ENCODE results near the gene NAB2.

Gene NAB2

GRCh38 chr12:57096748-57097553, 8.0 kb downstream of the NAB2 start:
- peaks cover 86% of the 10 kb centered on the region for H3K4me1 Mint-ChIP-seq
- no peak for ATAC-seq
- peak overlapping the region; percentile 94 for H3K27ac Mint-ChIP-seq
- H3K9me3 Mint-ChIP-seq: no peaks in the 10 kb centered on the region
- H3K36me3 Mint-ChIP-seq: peaks cover 67% of the 10 kb centered on the region
- H3K27me3 Mint-ChIP-seq: no peaks in the 10 kb centered on the region
- H3K4me3 Mint-ChIP-seq: no peak overlapping the region

- no peak overlapping the region for H3K4me3 Mint-ChIP-seq
- no peak for ATAC-seq
- peak overlapping the region; percentile 94 for H3K27ac Mint-ChIP-seq
- H3K36me3 Mint-ChIP-seq: peaks cover 66% of the 10 kb centered on the region
- no peaks in the 10 kb centered on the region for H3K27me3 Mint-ChIP-seq
- peaks cover 84% of the 10 kb centered on the region for H3K4me1 Mint-ChIP-seq
- no peaks in the 10 kb centered on the region for H3K9me3 Mint-ChIP-seq
Observed at GRCh38 chr12:57097554-57097835, 8.6 kb downstream of the NAB2 start.

- H3K9me3 Mint-ChIP-seq: no peaks in the 10 kb centered on the region
- peaks cover 77% of the 10 kb centered on the region for H3K4me1 Mint-ChIP-seq
- H3K4me3 Mint-ChIP-seq: no peak overlapping the region
- peak overlapping the region; percentile 63 for H3K27ac Mint-ChIP-seq
- peaks cover 63% of the 10 kb centered on the region for H3K36me3 Mint-ChIP-seq
- H3K27me3 Mint-ChIP-seq: no peaks in the 10 kb centered on the region
- no peak for ATAC-seq
Observed at GRCh38 chr12:57098546-57098945, 9.6 kb downstream of the NAB2 start.

GRCh38 chr12:57099047-57099714, 10.3 kb downstream of the NAB2 start:
- Mint-ChIP-seq H3K4me1 (peaks cover 77% of the 10 kb centered on the region), H3K36me3 (peaks cover 66% of the 10 kb centered on the region)

GRCh38 chr12:57099766-57100165, 10.9 kb downstream of the NAB2 start:
- peak overlapping the region; percentile 63 for H3K27ac Mint-ChIP-seq
- H3K4me3 Mint-ChIP-seq: no peak overlapping the region
- ATAC-seq: no peak
- no peaks in the 10 kb centered on the region for H3K27me3 Mint-ChIP-seq
- peaks cover 77% of the 10 kb centered on the region for H3K4me1 Mint-ChIP-seq
- peaks cover 72% of the 10 kb centered on the region for H3K36me3 Mint-ChIP-seq
- no peaks in the 10 kb centered on the region for H3K9me3 Mint-ChIP-seq

More at GRCh38 chr12:57099047-57099714, 10.3 kb downstream of the NAB2 start:
- Mint-ChIP-seq H3K27ac (peak overlapping the region; percentile 63), H3K9me3 (no peaks in the 10 kb centered on the region), H3K4me3 (no peak overlapping the region), H3K27me3 (no peaks in the 10 kb centered on the region)
- ATAC-seq: no peak

GRCh38 chr12:57101892-57102695, 13.2 kb downstream of the NAB2 start:
- Mint-ChIP-seq H3K36me3 (peaks cover 84% of the 10 kb centered on the region), H3K27me3 (no peaks in the 10 kb centered on the region), H3K9me3 (no peaks in the 10 kb centered on the region), H3K27ac (peak overlapping the region; percentile 61), H3K4me1 (peaks cover 73% of the 10 kb centered on the region), H3K4me3 (no peak overlapping the region)
- peak; percentile 61 for ATAC-seq

GRCh38 chr12:57103856-57104255, 14.9 kb downstream of the NAB2 start:
- peak overlapping the region; percentile 65 for H3K27ac Mint-ChIP-seq
- no peak overlapping the region for H3K4me3 Mint-ChIP-seq
- peaks cover 80% of the 10 kb centered on the region for H3K4me1 Mint-ChIP-seq
- H3K36me3 Mint-ChIP-seq: peaks cover 82% of the 10 kb centered on the region
- no peaks in the 10 kb centered on the region for H3K27me3 Mint-ChIP-seq
- no peak for ATAC-seq
- no peaks in the 10 kb centered on the region for H3K9me3 Mint-ChIP-seq

GRCh38 chr12:57104292-57104910, 15.5 kb downstream of the NAB2 start:
- Mint-ChIP-seq H3K4me3 (no peak overlapping the region), H3K4me1 (peaks cover 79% of the 10 kb centered on the region)

GRCh38 chr12:57105011-57105753, 16.3 kb downstream of the NAB2 start:
- peak overlapping the region; percentile 65 for H3K27ac Mint-ChIP-seq
- no peaks in the 10 kb centered on the region for H3K27me3 Mint-ChIP-seq
- no peak overlapping the region for H3K4me3 Mint-ChIP-seq
- peaks cover 81% of the 10 kb centered on the region for H3K36me3 Mint-ChIP-seq
- ATAC-seq: no peak
- H3K9me3 Mint-ChIP-seq: no peaks in the 10 kb centered on the region
- H3K4me1 Mint-ChIP-seq: peaks cover 79% of the 10 kb centered on the region

More at GRCh38 chr12:57104292-57104910, 15.5 kb downstream of the NAB2 start:
- ATAC-seq: no peak
- Mint-ChIP-seq H3K36me3 (peaks cover 81% of the 10 kb centered on the region), H3K27me3 (no peaks in the 10 kb centered on the region), H3K9me3 (no peaks in the 10 kb centered on the region), H3K27ac (peak overlapping the region; percentile 65)

GRCh38 chr12:57106021-57106708, 17.3 kb downstream of the NAB2 start:
- Mint-ChIP-seq H3K27ac (peak overlapping the region; percentile 67), H3K4me3 (peak overlapping the region; percentile 25), H3K36me3 (peaks cover 75% of the 10 kb centered on the region), H3K4me1 (peaks cover 70% of the 10 kb centered on the region), H3K9me3 (no peaks in the 10 kb centered on the region), H3K27me3 (no peaks in the 10 kb centered on the region)
- no peak for ATAC-seq

- ATAC-seq: no peak
- peaks cover 69% of the 10 kb centered on the region for H3K4me1 Mint-ChIP-seq
- peak overlapping the region; percentile 66 for H3K27ac Mint-ChIP-seq
- H3K36me3 Mint-ChIP-seq: peaks cover 66% of the 10 kb centered on the region
- H3K9me3 Mint-ChIP-seq: no peaks in the 10 kb centered on the region
- peak overlapping the region; percentile 68 for H3K4me3 Mint-ChIP-seq
- no peaks in the 10 kb centered on the region for H3K27me3 Mint-ChIP-seq
Observed at GRCh38 chr12:57107456-57108155, 18.7 kb downstream of the NAB2 start.

GRCh38 chr12:57109207-57110103, 20.5 kb downstream of the NAB2 start:
- Mint-ChIP-seq H3K4me3 (peak overlapping the region; percentile 88), H3K36me3 (peaks cover 52% of the 10 kb centered on the region), H3K27me3 (no peaks in the 10 kb centered on the region), H3K27ac (peak overlapping the region; percentile 89), H3K9me3 (no peaks in the 10 kb centered on the region), H3K4me1 (peaks cover 61% of the 10 kb centered on the region)
- no peak for ATAC-seq
